ENCODE measurements around the gene CSMD2. TPM values are rescaled to one million over a fixed set of nuclear protein-coding genes. Genes with fewer than 3 reads are reported as not detected.

The CSMD2 gene
- total and polyA plus RNA-seq, 2 of the 8 experiments (the other 6 are each of a cell fraction or from before 2014, with no cell fraction given), result 7.0 to 14.7 TPM

DNA sequence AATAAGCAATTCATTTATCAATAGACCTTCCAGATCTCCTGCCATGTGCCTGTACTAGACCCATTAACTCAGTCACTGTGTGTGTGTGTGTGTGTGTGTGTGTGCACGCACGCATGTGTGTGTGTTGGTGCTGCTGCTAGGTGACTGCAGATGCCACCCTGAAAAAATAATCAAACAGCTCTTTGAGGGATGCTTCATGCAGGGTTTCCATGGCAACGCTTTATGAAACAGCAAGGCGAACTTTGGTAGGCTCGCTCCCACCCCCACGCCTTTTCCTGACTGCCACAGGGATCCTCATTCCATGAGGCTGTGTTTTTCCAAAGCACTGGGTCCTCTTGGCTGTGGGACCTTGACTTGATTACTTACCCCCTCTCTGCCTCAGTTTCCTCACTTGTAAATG lies 207.2 kb downstream of the CSMD2 start (continued):
- TF ChIP-seq, protein P1, sequence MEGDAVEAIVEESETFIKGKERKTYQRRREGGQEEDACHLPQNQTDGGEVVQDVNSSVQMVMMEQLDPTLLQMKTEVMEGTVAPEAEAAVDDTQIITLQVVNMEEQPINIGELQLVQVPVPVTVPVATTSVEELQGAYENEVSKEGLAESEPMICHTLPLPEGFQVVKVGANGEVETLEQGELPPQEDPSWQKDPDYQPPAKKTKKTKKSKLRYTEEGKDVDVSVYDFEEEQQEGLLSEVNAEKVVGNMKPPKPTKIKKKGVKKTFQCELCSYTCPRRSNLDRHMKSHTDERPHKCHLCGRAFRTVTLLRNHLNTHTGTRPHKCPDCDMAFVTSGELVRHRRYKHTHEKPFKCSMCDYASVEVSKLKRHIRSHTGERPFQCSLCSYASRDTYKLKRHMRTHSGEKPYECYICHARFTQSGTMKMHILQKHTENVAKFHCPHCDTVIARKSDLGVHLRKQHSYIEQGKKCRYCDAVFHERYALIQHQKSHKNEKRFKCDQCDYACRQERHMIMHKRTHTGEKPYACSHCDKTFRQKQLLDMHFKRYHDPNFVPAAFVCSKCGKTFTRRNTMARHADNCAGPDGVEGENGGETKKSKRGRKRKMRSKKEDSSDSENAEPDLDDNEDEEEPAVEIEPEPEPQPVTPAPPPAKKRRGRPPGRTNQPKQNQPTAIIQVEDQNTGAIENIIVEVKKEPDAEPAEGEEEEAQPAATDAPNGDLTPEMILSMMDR (IDR thresholded peaks at IDR 0.05; ENCODE audit: control extremely low read depth in 1 of 3, insufficient read depth in 1 of 3, low read depth in 1 of 3, low read length in 3 of 3), result no peak
- TF ChIP-seq, protein P2, sequence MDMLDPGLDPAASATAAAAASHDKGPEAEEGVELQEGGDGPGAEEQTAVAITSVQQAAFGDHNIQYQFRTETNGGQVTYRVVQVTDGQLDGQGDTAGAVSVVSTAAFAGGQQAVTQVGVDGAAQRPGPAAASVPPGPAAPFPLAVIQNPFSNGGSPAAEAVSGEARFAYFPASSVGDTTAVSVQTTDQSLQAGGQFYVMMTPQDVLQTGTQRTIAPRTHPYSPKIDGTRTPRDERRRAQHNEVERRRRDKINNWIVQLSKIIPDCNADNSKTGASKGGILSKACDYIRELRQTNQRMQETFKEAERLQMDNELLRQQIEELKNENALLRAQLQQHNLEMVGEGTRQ (IDR thresholded peaks at IDR 0.05; ENCODE audit: low read length), result no peak
- TF ChIP-seq BACH1 (IDR thresholded peaks at IDR 0.05; ENCODE audit: low read length), result no peak
- no peak for TF ChIP-seq SP1 (IDR thresholded peaks at IDR 0.05; ENCODE audit: low read depth, low read length)
- no peak for TF ChIP-seq SIX5 (IDR thresholded peaks at IDR 0.05; ENCODE audit: low read depth, low read length)
